Astrocyte (in vitro differentiated cells and primary cell): ENCODE measurements around the gene LYSMD4.

Experiments used
- EZH2 ChIP-seq: IDR thresholded peaks from 2 replicates; pipeline ENCODE4 v1.6.1; 2012; ENCODE audit warnings: mild to moderate bottlenecking, low read length, inconsistent platforms; ENCODE audit not compliant: insufficient read depth
- TF ChIP-seq, protein P1 (sequence below): IDR thresholded peaks from 2 replicates; pipeline ENCODE4 v1.5.1; 2011; ENCODE audit warnings: low read depth, mild to moderate bottlenecking, inconsistent platforms, low read length, moderate library complexity; ENCODE audit not compliant: insufficient read depth

DNA sequence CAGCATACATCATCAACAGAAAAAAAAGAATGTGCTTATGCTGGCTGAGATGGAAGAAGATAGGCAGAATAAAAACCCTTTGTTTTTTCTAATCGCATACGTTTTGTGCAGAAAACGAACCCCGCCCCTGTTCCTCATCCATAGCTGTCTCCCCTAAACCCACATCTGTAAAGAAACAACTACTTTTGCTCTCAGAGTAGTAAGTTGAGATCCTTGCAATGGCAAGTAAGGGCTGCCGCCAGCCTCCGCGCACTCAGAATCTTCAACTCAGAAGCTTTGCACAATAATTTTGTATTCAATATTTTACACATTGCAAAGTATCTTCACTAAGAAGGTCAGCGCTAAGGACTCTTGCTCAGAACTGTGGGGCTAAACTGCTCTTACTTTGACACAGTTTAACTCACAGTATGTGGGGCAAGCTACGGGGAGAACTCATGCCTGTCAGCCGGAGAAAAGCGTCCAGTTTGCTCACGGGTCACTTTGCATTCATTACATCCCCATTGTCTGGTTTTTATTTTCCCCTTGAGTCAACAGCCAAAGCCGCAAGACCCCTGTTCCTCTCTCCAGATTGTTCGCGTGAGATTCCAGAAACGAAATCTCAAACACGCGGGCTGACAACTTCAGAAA lies 1.0 kb downstream of the LYSMD4 start:
- TF ChIP-seq EZH2, result no peak
- TF ChIP-seq, protein P1, sequence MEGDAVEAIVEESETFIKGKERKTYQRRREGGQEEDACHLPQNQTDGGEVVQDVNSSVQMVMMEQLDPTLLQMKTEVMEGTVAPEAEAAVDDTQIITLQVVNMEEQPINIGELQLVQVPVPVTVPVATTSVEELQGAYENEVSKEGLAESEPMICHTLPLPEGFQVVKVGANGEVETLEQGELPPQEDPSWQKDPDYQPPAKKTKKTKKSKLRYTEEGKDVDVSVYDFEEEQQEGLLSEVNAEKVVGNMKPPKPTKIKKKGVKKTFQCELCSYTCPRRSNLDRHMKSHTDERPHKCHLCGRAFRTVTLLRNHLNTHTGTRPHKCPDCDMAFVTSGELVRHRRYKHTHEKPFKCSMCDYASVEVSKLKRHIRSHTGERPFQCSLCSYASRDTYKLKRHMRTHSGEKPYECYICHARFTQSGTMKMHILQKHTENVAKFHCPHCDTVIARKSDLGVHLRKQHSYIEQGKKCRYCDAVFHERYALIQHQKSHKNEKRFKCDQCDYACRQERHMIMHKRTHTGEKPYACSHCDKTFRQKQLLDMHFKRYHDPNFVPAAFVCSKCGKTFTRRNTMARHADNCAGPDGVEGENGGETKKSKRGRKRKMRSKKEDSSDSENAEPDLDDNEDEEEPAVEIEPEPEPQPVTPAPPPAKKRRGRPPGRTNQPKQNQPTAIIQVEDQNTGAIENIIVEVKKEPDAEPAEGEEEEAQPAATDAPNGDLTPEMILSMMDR, result no peak
